Ishikawa (cell line): ENCODE measurements around the gene SLC41A3.
A peak's percentile ranks its signal among the peaks of the same experiment; 100 is the strongest.

Experiments
- CEBPB ChIP-seq: IDR thresholded peaks from 2 replicates; pipeline ENCODE4 v1.6.1; 2012
- CREB1 ChIP-seq: IDR thresholded peaks from 2 replicates; pipeline ENCODE4 v1.6.1; 2012; ENCODE audit warnings: low read depth
- EGR1 ChIP-seq: IDR thresholded peaks from 2 replicates; pipeline ENCODE4 v1.6.1; 2012
- EP300 ChIP-seq: IDR thresholded peaks from 2 replicates; pipeline ENCODE4 v1.6.1; 2012; ENCODE audit warnings: borderline replicate concordance
- FOXM1 ChIP-seq: IDR thresholded peaks from 2 replicates; pipeline ENCODE4 v1.6.1; 2012; ENCODE audit warnings: low read depth, borderline replicate concordance
- MAX ChIP-seq: IDR thresholded peaks from 2 replicates; pipeline ENCODE4 v1.6.1; 2012
- NFIC ChIP-seq: IDR thresholded peaks from 2 replicates; pipeline ENCODE4 v1.6.1; 2012
- RAD21 ChIP-seq: IDR thresholded peaks from 2 replicates; pipeline ENCODE4 v1.6.1; 2012; ENCODE audit warnings: low read depth
- REST ChIP-seq: IDR thresholded peaks from 2 replicates; pipeline ENCODE4 v1.6.1; 2012; ENCODE audit warnings: low read depth, mild to moderate bottlenecking
- TAF1 ChIP-seq: IDR thresholded peaks from 2 replicates; pipeline ENCODE4 v1.6.1; 2012; ENCODE audit warnings: low read depth, mild to moderate bottlenecking
- TCF12 ChIP-seq: IDR thresholded peaks from 2 replicates; pipeline ENCODE4 v1.6.1; 2012; ENCODE audit warnings: low read depth
- TEAD4 ChIP-seq: IDR thresholded peaks from 2 replicates; pipeline ENCODE4 v1.6.1; 2012
- YY1 ChIP-seq: IDR thresholded peaks from 2 replicates; pipeline ENCODE4 v1.6.1; 2012; ENCODE audit warnings: low read depth
- ZBTB7A ChIP-seq: IDR thresholded peaks from 2 replicates; pipeline ENCODE4 v1.6.1; 2012; ENCODE audit warnings: low read depth
- TF ChIP-seq, protein P1 (sequence below): IDR thresholded peaks from 2 replicates; pipeline ENCODE4 v1.6.1; 2012

Gene SLC41A3

GRCh38 chr3:126131881-126132750 lies 48.2 kb upstream of the SLC41A3 start:
- no peak for TF ChIP-seq ZBTB7A
- TF ChIP-seq MAX, result no peak
- no peak for TF ChIP-seq FOXM1
- no peak for TF ChIP-seq EGR1
- no peak for TF ChIP-seq TAF1
- TF ChIP-seq TCF12, result no peak
- no peak for TF ChIP-seq CREB1

GRCh38 chr3:126130981-126131745 lies 47.2 kb upstream of the SLC41A3 start:
- TF ChIP-seq ZBTB7A (no peak), CREB1 (no peak), YY1 (no peak), EGR1 (no peak), FOXM1 (no peak)
- TF ChIP-seq, protein P1, sequence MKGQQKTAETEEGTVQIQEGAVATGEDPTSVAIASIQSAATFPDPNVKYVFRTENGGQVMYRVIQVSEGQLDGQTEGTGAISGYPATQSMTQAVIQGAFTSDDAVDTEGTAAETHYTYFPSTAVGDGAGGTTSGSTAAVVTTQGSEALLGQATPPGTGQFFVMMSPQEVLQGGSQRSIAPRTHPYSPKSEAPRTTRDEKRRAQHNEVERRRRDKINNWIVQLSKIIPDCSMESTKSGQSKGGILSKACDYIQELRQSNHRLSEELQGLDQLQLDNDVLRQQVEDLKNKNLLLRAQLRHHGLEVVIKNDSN, result no peak

DNA sequence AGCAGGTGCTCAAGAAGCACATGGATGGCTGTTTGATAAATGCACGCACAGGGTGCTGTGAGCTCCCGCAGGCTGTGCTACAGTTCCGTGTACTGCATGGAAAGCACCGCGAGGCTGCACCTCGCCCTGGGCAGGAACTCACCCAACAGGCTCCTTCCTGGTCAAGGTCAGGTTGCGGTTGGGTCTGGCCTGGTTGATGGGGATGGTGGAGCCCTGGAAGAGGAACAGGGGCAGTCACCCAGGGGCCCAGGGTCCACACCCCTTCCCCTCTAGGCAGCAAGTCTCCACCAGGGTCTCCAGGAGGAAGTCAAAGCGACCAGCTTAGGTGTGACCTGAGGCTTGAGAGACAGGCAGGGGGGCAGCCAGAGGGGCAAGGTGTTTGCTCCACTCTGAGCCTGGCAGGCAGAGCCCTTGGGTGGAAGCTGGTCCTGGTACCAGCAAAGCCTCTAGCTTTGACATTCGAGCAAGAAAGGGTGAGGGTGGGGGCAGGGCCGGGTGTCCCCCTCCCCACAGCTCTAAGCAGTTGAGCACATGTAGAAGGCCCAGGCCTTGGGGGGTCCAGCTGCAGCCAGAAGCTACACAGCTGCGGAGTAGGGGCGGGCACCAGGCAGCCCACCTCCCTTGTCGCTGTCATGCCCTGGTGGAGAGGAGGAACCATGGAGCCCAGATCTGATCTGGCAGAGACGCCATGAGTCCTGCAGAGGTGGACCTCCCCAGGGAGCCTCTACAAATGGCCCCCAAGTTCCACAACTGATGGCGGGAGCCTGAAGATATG lies 46.3 kb upstream of the SLC41A3 start:
- TF ChIP-seq FOXM1, result no peak
- no peak for TF ChIP-seq CEBPB

GRCh38 chr3:126129398-126129891 lies 45.5 kb upstream of the SLC41A3 start:
- no peak for TF ChIP-seq ZBTB7A
- 0 out of 2 replicates have a peak, but pooled peaks have one; percentile 24 for TF ChIP-seq NFIC

DNA sequence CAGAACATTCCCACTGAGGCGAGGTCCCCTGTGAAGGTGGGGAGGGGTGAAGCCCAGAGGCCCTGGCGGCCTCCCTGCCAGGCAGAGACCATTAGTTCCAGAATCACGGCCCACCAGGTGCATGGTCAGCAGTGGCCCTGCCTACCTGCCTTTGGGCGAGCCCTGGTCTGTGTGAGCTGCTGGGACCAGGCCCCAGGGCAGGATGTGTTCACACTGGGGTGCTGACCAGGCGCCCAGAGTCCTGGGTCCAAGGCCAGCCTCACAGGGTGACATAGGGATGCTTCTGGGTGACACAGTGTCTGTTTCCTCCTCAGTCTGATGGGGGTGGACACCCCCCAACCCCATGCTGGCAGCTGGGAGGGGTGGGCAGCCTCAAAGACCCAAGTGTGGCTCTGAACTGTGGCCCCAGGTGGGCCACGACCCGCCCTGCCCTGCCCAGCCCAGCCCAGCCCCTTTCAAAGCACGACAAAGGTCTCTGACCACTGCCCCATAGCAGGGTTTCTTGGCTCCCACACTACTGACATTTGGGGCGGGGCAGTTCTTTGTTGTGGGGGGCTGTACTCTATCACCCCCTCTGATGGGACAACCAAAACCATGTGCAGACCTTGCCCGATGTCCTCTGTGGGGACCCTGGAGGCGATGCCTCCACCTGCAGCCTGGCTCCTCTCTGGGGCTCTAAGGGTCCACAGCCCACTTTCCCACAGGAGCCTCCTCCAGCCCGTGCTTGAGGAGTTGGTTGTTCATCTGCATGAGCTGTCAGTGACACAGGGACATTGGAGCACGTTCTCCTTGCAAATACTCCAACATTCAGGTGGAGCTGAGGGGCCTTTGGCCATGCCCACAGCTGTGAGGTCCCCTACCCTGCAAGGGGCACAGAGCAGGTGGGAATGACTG lies 44.8 kb upstream of the SLC41A3 start:
- no peak for TF ChIP-seq EP300
- TF ChIP-seq, protein P1, result no peak
- TF ChIP-seq TCF12, result no peak
- no peak for TF ChIP-seq NFIC
- TF ChIP-seq MAX, result no peak
- no peak for TF ChIP-seq CREB1
- no peak for TF ChIP-seq TAF1
- no peak for TF ChIP-seq FOXM1
- TF ChIP-seq EGR1, result no peak
- no peak for TF ChIP-seq RAD21
- no peak for TF ChIP-seq ZBTB7A
- TF ChIP-seq CEBPB, result no peak
- no peak for TF ChIP-seq YY1

DNA sequence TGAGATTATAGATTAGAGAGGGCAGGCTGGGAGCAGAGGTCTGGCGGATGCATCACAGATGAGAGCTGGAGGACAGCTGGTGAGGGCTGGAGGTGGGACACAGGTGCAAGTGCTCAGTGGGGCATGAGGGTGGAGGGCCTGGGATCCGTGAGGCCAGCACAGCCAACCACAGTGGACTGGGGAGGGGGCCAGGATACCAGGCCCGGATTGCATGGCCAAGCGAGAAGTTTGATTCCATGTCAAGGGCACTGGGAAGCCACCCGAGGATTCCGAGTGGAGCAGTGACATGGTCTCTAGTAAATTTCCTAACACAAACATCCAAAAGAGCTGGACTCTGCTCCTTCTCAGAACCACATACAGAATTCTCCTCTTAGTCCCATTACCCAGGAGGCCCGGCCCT lies 44.0 kb upstream of the SLC41A3 start:
- TF ChIP-seq EP300 (no peak), CREB1 (no peak), RAD21 (no peak), NFIC (no peak), ZBTB7A (no peak), TAF1 (no peak), YY1 (no peak), EGR1 (no peak), REST (no peak), CEBPB (no peak), MAX (no peak), FOXM1 (no peak), TEAD4 (no peak), TCF12 (no peak)
- TF ChIP-seq, protein P1, result no peak
